KMS-11 (cell line): Measurements from ENCODE around the gene CHGA.

Experiments
- H2AFZ ChIP-seq: fragments of 200-600 bp; sonication (generic); 2 replicates; pipeline ENCODE4 v1.6.1; 2016; ENCODE audit warnings: antibody characterized with exemption, mixed run types, low read depth
- H3K27ac ChIP-seq: fragments of 200-600 bp; sonication (generic); 2 replicates; pipeline ENCODE4 v1.6.1; 2016; ENCODE audit warnings: mild to moderate bottlenecking, mixed run types
- H3K27me3 ChIP-seq: fragments of 200-600 bp; sonication (generic); 2 replicates; pipeline ENCODE4 v1.6.1; 2017; ENCODE audit warnings: mild to moderate bottlenecking, low read depth, mixed run types, moderate library complexity; ENCODE audit not compliant: insufficient read depth
- H3K36me3 ChIP-seq: fragments of 200-600 bp; sonication (generic); 2 replicates; pipeline ENCODE4 v1.6.1; 2017; ENCODE audit warnings: mild to moderate bottlenecking, mixed run types; ENCODE audit not compliant: insufficient read depth
- H3K4me1 ChIP-seq: fragments of 200-600 bp; sonication (generic); 2 replicates; pipeline ENCODE4 v1.6.1; 2016; ENCODE audit warnings: mild to moderate bottlenecking, low read depth, mixed run types; ENCODE audit not compliant: poor library complexity, severe bottlenecking
- H3K4me2 ChIP-seq: fragments of 200-600 bp; sonication (generic); 2 replicates; pipeline ENCODE4 v1.7.0; 2016; ENCODE audit warnings: mild to moderate bottlenecking, mixed run types
- H3K4me3 ChIP-seq: fragments of 200-600 bp; sonication (generic); IDR thresholded peaks from 2 replicates; pipeline ENCODE4 v1.6.1; 2017; ENCODE audit warnings: low read depth, low read length, mixed read lengths; ENCODE audit not compliant: insufficient read depth
- H3K79me2 ChIP-seq: fragments of 200-600 bp; sonication (generic); 2 replicates; pipeline ENCODE4 v1.6.1; 2016; ENCODE audit warnings: low read depth, mixed run types; ENCODE audit not compliant: insufficient read depth
- H3K9ac ChIP-seq: fragments of 200-600 bp; sonication (generic); 2 replicates; pipeline ENCODE4 v1.6.1; 2016; ENCODE audit warnings: mild to moderate bottlenecking, mixed run types
- H4K20me1 ChIP-seq: fragments of 200-600 bp; sonication (generic); 2 replicates; pipeline ENCODE4 v1.6.1; 2016; ENCODE audit warnings: mild to moderate bottlenecking, mixed run types; ENCODE audit not compliant: insufficient read depth
- TF ChIP-seq, protein P1 (sequence below): fragments of 200-600 bp; sonication (generic); conservative IDR thresholded peaks from 2 replicates; pipeline ENCODE4 v1.6.1; 2017; ENCODE audit warnings: low read depth, mild to moderate bottlenecking, antibody characterized with exemption, low read length, moderate library complexity, mixed read lengths

Gene CHGA

DNA sequence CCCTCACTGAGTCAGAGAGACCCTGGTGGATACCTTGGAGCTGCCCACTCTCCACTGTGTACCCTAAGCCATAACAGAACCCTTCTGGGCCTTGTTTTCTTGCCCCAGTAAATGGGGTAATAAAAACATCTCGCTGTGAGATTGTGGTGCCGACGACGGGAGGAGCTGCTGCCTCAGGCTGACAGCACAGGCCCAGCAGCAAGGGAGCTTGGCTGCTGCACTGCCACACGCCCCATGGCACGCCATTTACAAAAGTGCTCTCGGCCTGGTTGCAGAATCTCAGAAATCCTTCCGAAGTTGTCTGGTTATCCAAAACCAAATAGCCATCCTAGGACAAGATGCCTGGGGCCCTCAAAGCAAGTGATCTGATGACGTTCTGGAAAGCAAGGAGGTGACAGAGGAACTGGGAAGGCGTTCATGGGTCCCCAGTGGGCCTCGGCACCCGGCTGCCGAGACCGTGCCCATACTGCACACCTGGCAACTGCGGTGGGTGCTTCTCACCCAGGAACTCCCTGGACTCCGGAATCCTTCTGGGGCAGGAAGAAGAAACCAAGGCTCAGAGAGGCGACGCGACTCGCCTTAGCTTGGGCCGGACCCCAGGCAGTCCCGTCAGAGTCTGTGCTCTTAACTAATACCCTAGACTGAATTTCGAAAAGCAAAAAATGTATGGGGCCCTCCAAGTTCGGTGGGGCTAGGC lies 26.7 kb downstream of the CHGA start:
- no peak overlapping the region for H2AFZ ChIP-seq
- TF ChIP-seq, protein P1, sequence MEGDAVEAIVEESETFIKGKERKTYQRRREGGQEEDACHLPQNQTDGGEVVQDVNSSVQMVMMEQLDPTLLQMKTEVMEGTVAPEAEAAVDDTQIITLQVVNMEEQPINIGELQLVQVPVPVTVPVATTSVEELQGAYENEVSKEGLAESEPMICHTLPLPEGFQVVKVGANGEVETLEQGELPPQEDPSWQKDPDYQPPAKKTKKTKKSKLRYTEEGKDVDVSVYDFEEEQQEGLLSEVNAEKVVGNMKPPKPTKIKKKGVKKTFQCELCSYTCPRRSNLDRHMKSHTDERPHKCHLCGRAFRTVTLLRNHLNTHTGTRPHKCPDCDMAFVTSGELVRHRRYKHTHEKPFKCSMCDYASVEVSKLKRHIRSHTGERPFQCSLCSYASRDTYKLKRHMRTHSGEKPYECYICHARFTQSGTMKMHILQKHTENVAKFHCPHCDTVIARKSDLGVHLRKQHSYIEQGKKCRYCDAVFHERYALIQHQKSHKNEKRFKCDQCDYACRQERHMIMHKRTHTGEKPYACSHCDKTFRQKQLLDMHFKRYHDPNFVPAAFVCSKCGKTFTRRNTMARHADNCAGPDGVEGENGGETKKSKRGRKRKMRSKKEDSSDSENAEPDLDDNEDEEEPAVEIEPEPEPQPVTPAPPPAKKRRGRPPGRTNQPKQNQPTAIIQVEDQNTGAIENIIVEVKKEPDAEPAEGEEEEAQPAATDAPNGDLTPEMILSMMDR = no peak
- no peaks in the 10 kb centered on the region for H4K20me1 ChIP-seq
- H3K9ac ChIP-seq = no peak overlapping the region
- peaks cover 5% of the 10 kb centered on the region for H3K4me1 ChIP-seq
- H3K4me2 ChIP-seq = no peak overlapping the region
- H3K27me3 ChIP-seq = no peaks in the 10 kb centered on the region
- H3K36me3 ChIP-seq = no peaks in the 10 kb centered on the region
- no peak overlapping the region for H3K4me3 ChIP-seq
- H3K79me2 ChIP-seq = no peaks in the 10 kb centered on the region
- H3K27ac ChIP-seq = no peak overlapping the region

DNA sequence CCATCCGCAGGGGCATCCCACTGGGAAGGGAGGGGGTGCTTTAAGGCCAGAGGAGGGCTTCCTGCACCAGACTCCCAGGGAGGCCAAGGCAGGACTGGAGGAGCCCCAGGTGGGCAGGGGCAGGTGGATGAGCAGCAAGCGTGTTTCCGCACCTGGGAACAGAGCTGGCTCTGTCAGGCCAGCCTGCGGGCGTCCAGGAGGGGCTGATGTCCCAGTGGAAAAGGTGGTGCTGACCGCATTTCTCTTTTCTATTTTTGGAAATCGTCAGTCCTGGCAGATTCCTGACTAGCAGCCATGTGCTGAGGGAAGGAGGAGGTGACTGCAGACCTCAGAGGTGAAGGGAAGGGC lies 27.2 kb downstream of the CHGA start:
- Histone ChIP-seq H3K79me2 (no peaks in the 10 kb centered on the region), H3K9ac (no peak overlapping the region), H4K20me1 (no peaks in the 10 kb centered on the region), H3K27ac (no peak overlapping the region), H3K4me3 (no peak overlapping the region), H3K36me3 (no peaks in the 10 kb centered on the region), H2AFZ (no peak overlapping the region), H3K27me3 (no peaks in the 10 kb centered on the region), H3K4me1 (peaks cover 5% of the 10 kb centered on the region), H3K4me2 (no peak overlapping the region)
- TF ChIP-seq, protein P1 = no peak

DNA sequence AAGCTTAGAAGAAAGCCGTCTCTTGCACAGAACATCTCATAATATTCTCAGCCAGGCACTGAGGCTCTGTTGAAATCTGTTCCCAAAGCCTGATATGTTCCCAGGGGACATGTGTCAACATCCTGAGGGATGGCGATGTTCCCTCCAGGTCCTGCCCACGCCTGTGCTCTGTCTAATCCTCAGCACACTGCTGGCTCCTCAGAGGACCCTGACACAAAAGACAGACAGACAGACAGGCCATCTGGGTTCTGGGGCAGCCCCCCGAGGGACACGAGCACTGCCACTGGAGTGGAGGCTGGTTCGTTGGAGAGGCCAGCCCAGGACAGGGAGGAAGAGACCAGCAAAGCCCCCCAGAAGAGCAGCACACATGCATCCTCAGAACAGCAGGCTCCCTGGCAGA lies 27.8 kb downstream of the CHGA start:
- TF ChIP-seq, protein P1 = no peak
- Histone ChIP-seq H2AFZ (no peak overlapping the region), H3K4me2 (no peak overlapping the region), H4K20me1 (no peaks in the 10 kb centered on the region), H3K36me3 (no peaks in the 10 kb centered on the region), H3K79me2 (no peaks in the 10 kb centered on the region), H3K4me3 (no peak overlapping the region), H3K27me3 (no peaks in the 10 kb centered on the region), H3K9ac (no peak overlapping the region), H3K27ac (no peak overlapping the region), H3K4me1 (peaks cover 5% of the 10 kb centered on the region)

DNA sequence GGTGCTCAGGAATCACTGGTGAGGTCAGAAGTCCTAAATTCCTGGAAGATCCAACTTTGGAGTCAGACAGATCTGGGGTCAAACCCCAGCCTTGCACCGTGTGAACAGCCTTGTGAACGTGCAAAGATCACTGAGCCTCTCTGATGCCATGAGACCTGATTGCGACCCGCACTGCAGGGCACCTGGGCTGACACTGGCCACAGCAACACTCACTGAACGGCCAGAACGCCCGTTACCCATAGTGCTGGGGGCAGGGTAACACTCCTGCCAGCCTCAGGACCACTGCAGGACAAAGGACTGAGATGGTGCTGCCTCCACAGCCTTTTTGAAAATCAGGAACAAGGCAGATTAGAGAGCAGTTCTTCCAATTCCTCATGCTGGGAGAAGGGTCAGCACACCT lies 28.3 kb downstream of the CHGA start:
- H3K4me2 ChIP-seq = no peak overlapping the region
- H3K4me1 ChIP-seq = peaks cover 5% of the 10 kb centered on the region
- H4K20me1 ChIP-seq = no peaks in the 10 kb centered on the region
- no peak overlapping the region for H3K27ac ChIP-seq
- TF ChIP-seq, protein P1 = no peak
- no peak overlapping the region for H3K4me3 ChIP-seq
- H3K36me3 ChIP-seq = no peaks in the 10 kb centered on the region
- no peak overlapping the region for H3K9ac ChIP-seq
- H3K27me3 ChIP-seq = no peaks in the 10 kb centered on the region
- no peaks in the 10 kb centered on the region for H3K79me2 ChIP-seq
- H2AFZ ChIP-seq = no peak overlapping the region
